OCI-LY7 (cell line): Measurements from ENCODE around the gene CASQ1. TPM values are rescaled to one million over a fixed set of nuclear protein-coding genes. Genes with fewer than 3 reads are reported as not detected.

Experiments
- BruUV-seq: library from RNA; stranded (reverse); fragments of 400-500 nt; replicated peaks from 2 replicates; lab custom pipeline; 2021; lab: Mats Ljungman, UMichigan
- CTCF ChIA-PET: fragments of 300-600 bp; sonication (Branson Sonifier 250); formaldehyde crosslinking; loops from one replicate; lab custom pipeline; 2022; ENCODE audit warnings: antibody characterized with exemption; ENCODE audit not compliant: unreplicated experiment; lab: Charles Lee
- POLR2A ChIA-PET: fragments of 300-600 bp; sonication (Branson Sonifier 250); formaldehyde crosslinking; loops from one replicate; lab custom pipeline; 2022; ENCODE audit warnings: antibody characterized with exemption; lab: Charles Lee
- DNase-seq: peaks from one replicate; pipeline ENCODE4 v3.0.0-alpha.2; 2015; ENCODE audit warnings: low spot score
- H2AFZ ChIP-seq: fragments of 200-600 bp; sonication (generic), shearing (Covaris generic); 2 replicates; pipeline ENCODE4 v1.6.1; 2014; ENCODE audit warnings: mild to moderate bottlenecking, antibody characterized with exemption, low read length, moderate library complexity
- H3K27ac ChIP-seq: fragments of 200-600 bp; sonication (generic); 2 replicates; pipeline ENCODE4 v1.5.1; 2014; ENCODE audit warnings: mixed run types, low read depth, mild to moderate bottlenecking, moderate library complexity, low read length, inconsistent platforms; ENCODE audit not compliant: poor library complexity, severe bottlenecking
- H3K36me3 ChIP-seq: fragments of 200-600 bp; sonication (generic); 2 replicates; pipeline ENCODE4 v1.6.1; 2014; ENCODE audit warnings: mild to moderate bottlenecking, antibody characterized with exemption, low read length, moderate library complexity, mixed read lengths; ENCODE audit not compliant: insufficient read depth
- H3K4me1 ChIP-seq: fragments of 200-600 bp; sonication (generic); 2 replicates; pipeline ENCODE4 v1.5.1; 2014; ENCODE audit warnings: mild to moderate bottlenecking, low read length; ENCODE audit not compliant: insufficient read depth, poor library complexity, severe bottlenecking
- H3K4me2 ChIP-seq: fragments of 200-600 bp; sonication (generic); 2 replicates; pipeline ENCODE4 v1.6.1; 2014; ENCODE audit warnings: mild to moderate bottlenecking, low read length
- H3K4me3 ChIP-seq: fragments of 200-600 bp; sonication (generic); 2 replicates; pipeline ENCODE4 v1.5.1; 2014; ENCODE audit warnings: mild to moderate bottlenecking, low read depth, low read length; ENCODE audit not compliant: poor library complexity, severe bottlenecking
- H3K79me2 ChIP-seq: fragments of 200-600 bp; sonication (generic); 2 replicates; pipeline ENCODE4 v1.6.1; 2016; ENCODE audit warnings: low read depth, mild to moderate bottlenecking, low read length, moderate library complexity, mixed read lengths; ENCODE audit not compliant: insufficient read depth
- H3K9me2 ChIP-seq: fragments of 200-600 bp; sonication (generic); 2 replicates; pipeline ENCODE4 v1.6.1; 2016; ENCODE audit warnings: mild to moderate bottlenecking, low read length, mixed read lengths; ENCODE audit not compliant: insufficient read depth
- H3K9me3 ChIP-seq: fragments of 200-600 bp; sonication (generic); 2 replicates; pipeline ENCODE4 v1.6.1; 2014; ENCODE audit warnings: mild to moderate bottlenecking, mixed run types, low read length, mixed read lengths
- H4K20me1 ChIP-seq: fragments of 200-600 bp; sonication (generic); 2 replicates; pipeline ENCODE4 v1.6.1; 2014; ENCODE audit warnings: mild to moderate bottlenecking, antibody characterized with exemption, low read length, moderate library complexity, mixed read lengths; ENCODE audit not compliant: insufficient read depth
- CTCF ChIP-seq: fragments of 200-600 bp; sonication (generic); conservative IDR thresholded peaks from 2 replicates; pipeline ENCODE4 v1.5.1; 2014; ENCODE audit warnings: mild to moderate bottlenecking, antibody characterized with exemption, low read length, moderate library complexity, mixed read lengths
- EZH2phosphoT487 ChIP-seq: fragments of 200-600 bp; sonication (generic); IDR thresholded peaks from 2 replicates; pipeline ENCODE4 v1.6.1; 2018; ENCODE audit warnings: low read depth, borderline replicate concordance, mild to moderate bottlenecking, mixed run types, antibody characterized with exemption, low read length, moderate library complexity, mixed read lengths
- intact Hi-C: fragments of 100-400 bp; cut with micrococcal nuclease; formaldehyde crosslinking; loops from one replicate; pipeline ENCODE4 v1.10.0; 2022; ENCODE audit not compliant: unreplicated experiment
- total RNA-seq, 2 experiments: library from RNA; depleted of rRNA in 1 of 2; stranded (reverse); fragments of >200 nt in 1 of 2; shearing (Covaris generic) in 1 of 2; gene quantifications; 2 replicates each; pipeline ENCODE4 v1.2.3, GENCODE V29; 2014 to 2022

Gene CASQ1
- total RNA-seq, 2 experiments from 2014 or later = not detected

- no peak for DNase-seq
- Histone ChIP-seq H2AFZ (no peak overlapping the region), H3K79me2 (peaks cover 25% of the 10 kb centered on the region; the same call in 1 of the 2 replicates), H3K27ac (no peak overlapping the region), H4K20me1 (0 out of 2 replicates have a peak, but pooled peaks cover 4% of the 10 kb centered on the region), H3K36me3 (peaks cover 28% of the 10 kb centered on the region), H3K4me1 (no peaks in the 10 kb centered on the region), H3K4me2 (no peak overlapping the region), H3K9me3 (no peaks in the 10 kb centered on the region), H3K4me3 (no peak overlapping the region), H3K9me2 (no peaks in the 10 kb centered on the region)
- ChIA-PET CTCF (interaction anchor here (0.5 to 2.3 kb wide), 3 partner anchors 58 to 153 kb away, joined by 4 to 12 read pairs (median 7); no protein-coding TSS in a partner anchor), POLR2A (interaction anchor here (2.1 kb wide), 1 partner anchor 7 kb away, joined by 9 read pairs; no protein-coding TSS in a partner anchor)
- no peak for TF ChIP-seq EZH2phosphoT487
- no peak for TF ChIP-seq CTCF
- no TSS peak for BruUV-seq
- intact Hi-C loops = no loop called here
These were observed 60.6 kb downstream of the CASQ1 start for GRCh38 chr1:160251011-160251410.

Other genes starting within 250 kb of the CASQ1 start
- gene IGSF9, start 245.0 kb upstream of the CASQ1 start, total RNA-seq (2014; rRNA removed; shearing (Covaris generic)) = not detected in 2 replicates
- not detected in 2 replicates for gene IGSF9, start 245.0 kb upstream of the CASQ1 start, total RNA-seq (2022)
- not detected in 2 replicates for gene SLAMF9, start 236.3 kb upstream of the CASQ1 start, total RNA-seq (2014; rRNA removed; shearing (Covaris generic))
- gene SLAMF9, start 236.3 kb upstream of the CASQ1 start, total RNA-seq (2022) = not detected in 2 replicates
- gene PIGM, start 158.6 kb upstream of the CASQ1 start, total RNA-seq (2014; rRNA removed; shearing (Covaris generic)) = 4.1 and 4.2 TPM in 2 replicates
- gene PIGM, start 158.6 kb upstream of the CASQ1 start, total RNA-seq (2022) = 4.9 and 5.1 TPM in 2 replicates
- 0.33 TPM in 1 of 2 replicates, not detected in the other for gene KCNJ10, start 120.4 kb upstream of the CASQ1 start, total RNA-seq (2014; rRNA removed; shearing (Covaris generic))
- 0.15 and 0.29 TPM in 2 replicates for gene KCNJ10, start 120.4 kb upstream of the CASQ1 start, total RNA-seq (2022)
- not detected in 2 replicates for gene KCNJ9, start 109.0 kb upstream of the CASQ1 start, total RNA-seq (2014; rRNA removed; shearing (Covaris generic))
- not detected in 2 replicates for gene KCNJ9, start 109.0 kb upstream of the CASQ1 start, total RNA-seq (2022)
- gene IGSF8, start 92.0 kb upstream of the CASQ1 start, total RNA-seq (2014; rRNA removed; shearing (Covaris generic)) = 18.7 and 19.9 TPM in 2 replicates
- gene IGSF8, start 92.0 kb upstream of the CASQ1 start, total RNA-seq (2022) = 24.4 and 28.7 TPM in 2 replicates
- not detected in 2 replicates for gene ATP1A2, start 74.8 kb upstream of the CASQ1 start, total RNA-seq (2014; rRNA removed; shearing (Covaris generic))
- not detected in 2 replicates for gene ATP1A2, start 74.8 kb upstream of the CASQ1 start, total RNA-seq (2022)
- not detected in 2 replicates for gene ATP1A4, start 39.0 kb upstream of the CASQ1 start, total RNA-seq (2014; rRNA removed; shearing (Covaris generic))
- not detected in 2 replicates for gene ATP1A4, start 39.0 kb upstream of the CASQ1 start, total RNA-seq (2022)
- 20.7 and 22.3 TPM in 2 replicates for gene PEA15, start 14.8 kb downstream of the CASQ1 start, total RNA-seq (2014; rRNA removed; shearing (Covaris generic))
- 25.7 and 30.5 TPM in 2 replicates for gene PEA15, start 14.8 kb downstream of the CASQ1 start, total RNA-seq (2022)
- gene DCAF8, start 72.0 kb downstream of the CASQ1 start, total RNA-seq (2014; rRNA removed; shearing (Covaris generic)) = 102 and 118 TPM in 2 replicates
- gene DCAF8, start 72.0 kb downstream of the CASQ1 start, total RNA-seq (2022) = 139 and 141 TPM in 2 replicates
- 32.6 and 34.7 TPM in 2 replicates for gene PEX19, start 94.6 kb downstream of the CASQ1 start, total RNA-seq (2014; rRNA removed; shearing (Covaris generic))
- 47.3 and 53.9 TPM in 2 replicates for gene PEX19, start 94.6 kb downstream of the CASQ1 start, total RNA-seq (2022)
- gene COPA, start 152.7 kb downstream of the CASQ1 start, total RNA-seq (2014; rRNA removed; shearing (Covaris generic)) = 74.2 and 93.0 TPM in 2 replicates
- gene COPA, start 152.7 kb downstream of the CASQ1 start, total RNA-seq (2022) = 138 and 147 TPM in 2 replicates
- 32.0 and 44.8 TPM in 2 replicates for gene NCSTN, start 152.8 kb downstream of the CASQ1 start, total RNA-seq (2014; rRNA removed; shearing (Covaris generic))
- gene NCSTN, start 152.8 kb downstream of the CASQ1 start, total RNA-seq (2022) = 55.5 and 60.7 TPM in 2 replicates
- 0.26 and 0.63 TPM in 2 replicates for gene NHLH1, start 176.5 kb downstream of the CASQ1 start, total RNA-seq (2014; rRNA removed; shearing (Covaris generic))
- 0.65 and 0.68 TPM in 2 replicates for gene NHLH1, start 176.5 kb downstream of the CASQ1 start, total RNA-seq (2022)
- gene VANGL2, start 210.0 kb downstream of the CASQ1 start, total RNA-seq (2014; rRNA removed; shearing (Covaris generic)) = 1.5 and 2.6 TPM in 2 replicates
- 1.5 and 2.9 TPM in 2 replicates for gene VANGL2, start 210.0 kb downstream of the CASQ1 start, total RNA-seq (2022)